ENCODE data around the gene SLC25A18. TPM values are rescaled to one million over a fixed set of nuclear protein-coding genes. Genes with fewer than 3 reads are reported as not detected.

The SLC25A18 gene
- total and polyA plus RNA-seq, 2 experiments from 2014 or later, result 0.59 to 0.60 TPM

GRCh38 chr22:17628406-17629172, 65.3 kb downstream of the SLC25A18 start, which contains the start of gene ATP6V1E1:
TSS of gene ATP6V1E1 (minus strand) at chr22:17628749. CDS start at chr22:17628635, 114 bp downstream.
- no peaks in the 10 kb centered on the region for H3K9me3 ChIP-seq (ENCODE audit: low read depth)
- no peak for TF ChIP-seq CTCF (IDR thresholded peaks at IDR 0.05; ENCODE audit: low read depth, low read length)
- peaks cover 4% of the 10 kb centered on the region for H3K36me3 ChIP-seq
- H3K27ac ChIP-seq, result peak within 1 kb of the TSS; percentile 89
- H3K4me1 ChIP-seq (ENCODE audit: low read depth), result peaks cover 5% of the 10 kb centered on the region
- DNase-seq (ENCODE audit: low read depth in 1 of 2, low spot score in 1 of 2), result peak; percentile 97 to 98
- peak within 1 kb of the TSS; percentile 54 for H3K4me3 ChIP-seq
- no peaks in the 10 kb centered on the region for H3K27me3 ChIP-seq

GRCh38 chr22:17629173-17629489, 65.8 kb downstream of the SLC25A18 start:
- H3K4me1 ChIP-seq (ENCODE audit: low read depth), result peaks cover 5% of the 10 kb centered on the region
- no peak for DNase-seq (ENCODE audit: low read depth in 1 of 2, low spot score in 1 of 2)
- peak overlapping the region; percentile 54 for H3K4me3 ChIP-seq
- no peak for TF ChIP-seq CTCF (IDR thresholded peaks at IDR 0.05; ENCODE audit: low read depth, low read length)
- H3K27me3 ChIP-seq, result no peaks in the 10 kb centered on the region
- H3K27ac ChIP-seq, result peak overlapping the region; percentile 89
- no peaks in the 10 kb centered on the region for H3K9me3 ChIP-seq (ENCODE audit: low read depth)
- no peaks in the 10 kb centered on the region for H3K36me3 ChIP-seq

- no peak for TF ChIP-seq CTCF (IDR thresholded peaks at IDR 0.05; ENCODE audit: low read depth, low read length)
- H3K4me1 ChIP-seq (ENCODE audit: low read depth), result peaks cover 5% of the 10 kb centered on the region
- DNase-seq (ENCODE audit: low read depth in 1 of 2, low spot score in 1 of 2), result no peak
- no peaks in the 10 kb centered on the region for H3K36me3 ChIP-seq
- H3K27me3 ChIP-seq, result no peaks in the 10 kb centered on the region
- H3K9me3 ChIP-seq (ENCODE audit: low read depth), result no peaks in the 10 kb centered on the region
- H3K4me3 ChIP-seq, result peak overlapping the region; percentile 54
- H3K27ac ChIP-seq, result no peak overlapping the region
These were observed 66.3 kb downstream of the SLC25A18 start for GRCh38 chr22:17629641-17630040.

- no peak for DNase-seq (ENCODE audit: low read depth in 1 of 2, low spot score in 1 of 2)
- Histone ChIP-seq H3K4me3 (no peak overlapping the region), H3K27ac (no peak overlapping the region), H3K4me1 (ENCODE audit: low read depth) (peaks cover 5% of the 10 kb centered on the region), H3K9me3 (ENCODE audit: low read depth) (no peaks in the 10 kb centered on the region), H3K27me3 (no peaks in the 10 kb centered on the region), H3K36me3 (no peaks in the 10 kb centered on the region)
- TF ChIP-seq CTCF (IDR thresholded peaks at IDR 0.05; ENCODE audit: low read depth, low read length), result no peak
These were observed 67.8 kb downstream of the SLC25A18 start for GRCh38 chr22:17631076-17631565.

GRCh38 chr22:17633217-17633997, 70.1 kb downstream of the SLC25A18 start:
- TF ChIP-seq CTCF (IDR thresholded peaks at IDR 0.05; ENCODE audit: low read depth, low read length), result no peak
- peak overlapping the region; percentile 37 for H3K27ac ChIP-seq

More at GRCh38 chr22:17633217-17633997, 70.1 kb downstream of the SLC25A18 start:
- peak in 1 of 2 donors; percentile 81 for DNase-seq (ENCODE audit: low read depth in 1 of 2, low spot score in 1 of 2)
- H3K9me3 ChIP-seq (ENCODE audit: low read depth), result no peaks in the 10 kb centered on the region
- no peaks in the 10 kb centered on the region for H3K27me3 ChIP-seq
- no peaks in the 10 kb centered on the region for H3K36me3 ChIP-seq
- no peak overlapping the region for H3K4me3 ChIP-seq
- H3K4me1 ChIP-seq (ENCODE audit: low read depth), result peaks cover 6% of the 10 kb centered on the region
